DMS79 treated with DMSO at 0.1 percent for 48 hours (cell line): ENCODE measurements around the gene POU2AF2.
"Not testable (repeated sequence)": the region's sequence is repeated elsewhere in the genome, so short reads cannot be mapped to it uniquely, and the experiment has no call there.

ENCODE experiments used
- DNase-seq: peaks from one replicate; lab custom pipeline; 2025; lab: John Stamatoyannopoulos, UW

The POU2AF2 gene

DNA sequence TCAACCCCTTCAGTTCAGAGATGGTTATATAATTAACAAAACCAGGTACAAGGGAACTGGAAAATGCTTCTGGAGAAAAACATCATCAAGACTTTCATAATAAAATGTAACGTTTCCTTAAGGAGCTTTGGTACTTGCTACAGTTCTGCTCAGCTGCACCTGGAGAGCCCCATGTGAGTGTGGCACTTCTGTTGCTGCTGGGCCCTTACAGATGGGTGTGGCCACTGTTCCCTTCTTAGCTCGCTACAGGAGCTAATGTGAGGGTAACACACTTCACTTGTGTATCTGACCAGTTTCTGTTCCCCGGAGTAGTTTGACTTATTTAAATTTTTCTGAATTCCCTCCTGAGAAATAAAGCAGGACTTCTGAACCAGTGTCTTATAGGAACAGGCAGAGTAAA, 56.8 kb downstream of the POU2AF2 start:
- DNase-seq: peak; percentile 99

DNA sequence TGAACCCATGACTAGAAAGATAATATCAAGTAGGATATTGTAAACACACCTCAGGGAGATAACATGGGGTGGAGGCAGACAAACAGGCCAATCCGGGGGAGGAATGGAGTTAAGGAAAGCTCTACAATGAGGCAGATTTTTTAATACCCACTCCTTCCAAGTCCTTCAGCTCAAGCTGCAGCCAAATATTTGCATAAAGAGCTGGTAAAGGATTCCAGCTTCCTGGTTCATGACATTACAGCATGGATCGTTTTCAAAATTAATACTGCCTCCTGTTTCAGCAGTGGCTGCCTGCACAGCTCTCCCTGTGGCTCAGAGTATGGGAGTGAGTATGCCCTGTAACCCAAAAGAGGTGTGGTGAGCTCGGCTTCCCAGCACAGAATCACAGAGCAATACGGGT, 57.9 kb downstream of the POU2AF2 start:
- peak; percentile 99 for DNase-seq

DNA sequence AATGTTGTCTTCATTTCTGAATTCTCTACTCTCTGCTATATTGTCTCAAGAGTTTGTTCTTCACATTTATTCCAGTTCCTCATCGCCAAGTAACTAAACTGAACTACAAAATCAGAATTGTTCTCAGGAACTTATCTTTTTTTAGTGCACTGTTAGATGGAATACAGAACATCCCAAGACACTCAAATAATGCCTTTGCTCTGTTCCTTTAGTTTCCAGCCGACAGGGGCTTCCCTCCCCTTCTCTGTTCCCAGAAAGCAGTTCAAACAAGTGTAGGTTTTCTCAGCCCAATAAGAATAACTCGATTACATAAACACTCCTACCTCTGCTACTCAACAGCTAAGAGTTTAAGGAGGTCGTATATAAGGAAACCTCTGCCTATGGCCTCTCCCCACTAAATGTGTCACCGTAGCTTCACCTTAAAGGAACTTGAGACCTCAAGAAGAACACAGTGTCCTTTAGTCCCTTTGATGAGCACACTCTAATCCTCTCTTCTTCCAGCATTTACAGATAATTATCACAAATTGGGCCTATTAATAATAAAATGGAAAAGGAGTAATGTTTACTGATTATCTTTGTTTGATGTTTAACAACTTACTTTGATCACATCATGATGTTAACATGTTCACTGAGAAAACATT, 59.8 kb downstream of the POU2AF2 start:
- DNase-seq: peak; percentile 92

DNA sequence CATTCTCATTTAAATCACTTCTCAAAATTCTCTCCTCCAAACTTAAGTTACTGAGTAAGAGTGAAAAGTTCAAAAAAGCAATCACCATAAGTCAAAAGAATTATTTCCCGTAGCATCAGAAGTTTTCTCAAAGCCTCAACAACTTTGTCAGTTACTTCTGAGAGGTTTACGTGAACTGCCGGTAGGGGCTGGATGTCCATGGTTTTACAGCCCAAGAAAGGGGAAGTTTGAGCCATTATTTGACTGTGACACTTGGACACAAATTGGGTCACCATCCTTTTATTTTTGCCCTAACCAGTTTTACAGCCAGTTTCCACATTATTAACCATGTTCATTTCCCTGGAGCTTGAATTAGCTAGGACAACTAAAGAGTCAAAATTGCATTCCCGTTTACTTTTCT, 60.4 kb downstream of the POU2AF2 start:
- DNase-seq: no peak

DNA sequence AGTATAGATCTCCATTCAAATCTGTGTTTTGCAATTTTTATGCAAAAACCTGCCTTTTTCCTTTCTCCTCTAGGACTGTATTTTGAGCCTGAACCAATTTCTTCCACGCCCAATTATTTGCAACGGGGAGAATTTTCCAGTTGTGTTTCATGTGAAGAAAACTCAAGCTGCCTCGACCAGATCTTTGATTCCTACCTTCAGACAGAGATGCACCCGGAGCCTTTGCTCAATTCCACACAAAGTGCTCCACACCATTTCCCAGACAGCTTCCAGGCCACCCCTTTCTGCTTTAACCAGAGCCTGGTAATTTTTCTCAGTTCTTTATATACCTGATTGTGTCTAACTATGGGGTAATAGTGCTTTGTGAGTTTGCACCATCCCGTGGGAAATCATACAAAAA, 60.8 kb downstream of the POU2AF2 start:
- no peak for DNase-seq

DNA sequence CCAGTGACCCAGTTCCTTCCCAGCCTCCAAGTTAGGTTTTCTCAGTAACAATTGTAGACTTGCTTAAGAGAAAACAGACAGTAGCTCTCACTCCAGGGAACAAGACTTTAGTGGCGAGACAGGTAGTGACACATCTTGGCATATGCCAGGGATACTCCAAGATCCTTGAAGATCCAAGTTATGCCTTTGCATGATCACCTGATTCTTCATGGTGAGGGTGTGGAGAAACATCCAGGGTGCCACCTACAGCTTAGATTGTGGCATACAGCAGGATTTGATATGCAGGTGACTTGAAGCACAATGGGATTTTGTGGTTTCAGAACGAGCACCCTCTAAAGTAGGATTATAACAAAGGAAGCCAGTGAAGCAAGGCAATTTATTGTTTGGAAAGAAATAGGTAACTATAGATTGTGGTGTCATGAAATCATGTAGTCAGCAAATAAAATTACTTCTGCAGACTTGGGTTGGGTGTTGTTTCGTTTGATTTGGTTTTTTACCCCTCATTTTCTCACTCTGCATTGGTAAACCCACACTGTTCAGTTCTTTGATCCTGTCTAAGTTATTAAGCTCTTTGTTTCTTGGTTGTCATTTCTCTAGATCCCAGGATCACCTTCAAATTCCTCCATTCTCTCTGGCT, 62.1 kb downstream of the POU2AF2 start:
- peak; percentile 98 for DNase-seq

DNA sequence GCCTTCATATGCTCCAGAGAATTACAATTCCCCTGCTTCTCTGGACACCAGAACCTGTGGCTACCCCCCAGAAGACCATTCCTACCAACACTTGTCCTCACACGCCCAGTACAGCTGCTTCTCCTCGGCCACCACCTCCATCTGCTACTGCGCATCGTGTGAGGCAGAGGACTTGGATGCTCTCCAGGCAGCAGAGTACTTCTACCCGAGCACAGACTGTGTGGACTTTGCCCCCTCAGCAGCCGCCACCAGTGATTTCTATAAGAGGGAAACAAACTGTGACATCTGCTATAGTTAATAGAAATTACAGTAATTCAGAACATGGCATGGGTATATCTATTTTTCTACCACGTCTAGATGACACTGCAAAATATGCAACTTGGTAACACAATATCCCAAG, 62.6 kb downstream of the POU2AF2 start:
- peak; percentile 98 for DNase-seq

DNA sequence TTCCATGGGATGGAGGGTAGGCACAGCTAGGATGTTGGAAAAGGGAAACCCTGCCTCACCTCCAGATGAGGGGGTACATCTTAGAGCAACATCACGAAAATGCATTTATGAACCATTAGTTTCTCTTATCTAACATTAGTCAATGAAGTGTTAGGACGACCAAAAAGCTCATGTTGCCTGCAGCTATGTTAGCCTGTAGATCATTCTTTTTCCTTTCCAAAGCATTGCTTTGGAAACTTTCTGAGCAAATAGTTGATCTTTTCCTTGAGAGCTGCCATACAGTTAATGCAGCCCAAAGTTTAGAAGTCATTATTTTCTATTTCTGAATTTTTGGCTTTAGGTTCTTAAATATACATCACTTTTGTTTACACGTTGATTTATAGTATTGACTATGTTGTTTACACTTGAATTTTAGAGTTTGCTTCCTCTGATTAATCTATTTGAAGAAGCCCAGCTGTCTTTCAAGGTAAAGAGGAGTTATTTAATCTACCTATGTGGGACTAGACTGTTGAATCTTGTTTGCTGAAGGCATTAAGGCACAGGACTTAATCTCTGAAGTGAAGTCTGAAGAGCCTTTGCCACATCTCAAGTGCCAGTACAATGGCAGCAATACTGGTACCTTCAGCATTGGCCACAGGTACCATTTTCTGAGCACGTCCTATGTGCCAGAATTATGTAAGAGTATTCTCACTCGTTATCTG, 63.8 kb downstream of the POU2AF2 start:
- peak; percentile 92 for DNase-seq

DNA sequence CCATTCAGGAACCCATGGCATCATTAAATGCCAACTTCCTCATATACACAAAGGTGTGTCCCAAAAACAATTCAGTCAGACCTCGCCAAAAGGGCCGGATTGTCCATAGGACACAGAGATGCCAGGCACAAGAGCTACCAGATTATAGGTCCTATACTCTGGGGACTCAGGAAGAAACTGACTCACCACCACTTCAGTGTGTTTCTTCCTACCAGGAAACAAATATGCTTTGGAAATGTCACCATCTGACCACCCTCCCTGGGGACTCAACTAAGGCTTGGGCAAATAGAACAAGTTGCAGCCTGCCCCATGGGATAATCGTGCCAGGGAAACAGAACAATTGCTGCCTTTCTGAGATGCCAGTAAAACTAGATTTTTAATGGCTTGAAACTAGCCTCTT, 64.6 kb downstream of the POU2AF2 start:
- peak; percentile 99 for DNase-seq

DNA sequence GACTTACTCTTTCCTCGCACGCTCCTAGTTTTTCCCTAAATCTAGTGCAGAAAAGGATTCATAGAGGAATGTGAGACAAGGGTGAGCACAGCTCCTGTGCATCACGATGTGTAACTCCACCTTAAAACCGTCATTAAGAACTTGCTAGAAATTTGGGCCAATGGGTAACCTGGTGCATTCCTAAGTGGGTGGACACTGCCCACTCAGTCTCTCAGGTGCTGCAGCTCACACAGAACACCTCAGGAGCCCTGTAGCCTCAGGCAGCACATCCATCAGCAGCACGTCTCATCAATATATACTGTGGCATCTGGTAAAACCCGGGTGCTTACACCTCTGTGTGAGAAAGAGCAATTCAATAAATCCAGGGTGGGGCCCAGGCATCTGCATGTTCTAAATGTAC, 65.2 kb downstream of the POU2AF2 start:
- peak; percentile 91 for DNase-seq

DNA sequence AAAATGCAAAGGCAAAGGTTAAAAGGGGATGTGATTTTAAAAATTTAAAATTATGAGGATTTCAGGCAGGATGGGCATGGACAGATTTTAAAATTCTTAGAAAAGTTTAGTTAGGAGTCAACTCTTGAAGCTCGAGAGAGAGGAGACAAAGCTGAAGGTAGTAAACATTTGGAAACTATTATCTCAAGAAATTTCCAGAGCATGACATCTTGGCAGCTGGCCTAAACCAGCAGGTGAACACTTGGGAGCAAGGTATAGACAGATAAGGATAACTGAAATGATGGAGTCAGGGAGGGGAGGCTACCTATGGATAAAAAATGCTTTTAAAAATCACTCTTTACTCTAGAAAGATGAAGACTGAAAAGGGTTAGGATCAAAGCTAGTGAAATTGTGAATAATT, 66.6 kb downstream of the POU2AF2 start:
- peak; percentile 83 for DNase-seq

DNA sequence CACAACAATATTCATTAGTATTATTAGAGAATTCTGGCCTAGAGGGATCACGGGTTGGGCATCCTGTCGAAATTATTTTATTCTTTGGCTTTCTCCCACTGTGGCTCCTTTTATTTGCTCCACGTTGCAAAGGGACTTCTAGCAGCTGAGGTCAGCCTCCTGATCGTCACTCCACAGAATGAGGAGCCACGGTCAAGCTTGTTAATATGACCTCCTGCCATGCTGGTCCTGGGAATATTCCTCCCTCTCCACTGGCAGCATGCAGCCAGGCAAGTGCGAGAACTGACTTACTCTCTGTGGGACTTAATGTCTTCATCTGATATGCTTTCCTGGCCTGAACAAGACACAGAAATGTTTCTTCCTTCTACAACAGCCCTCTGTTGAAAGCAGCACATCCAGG, 73.8 kb downstream of the POU2AF2 start:
- DNase-seq: no peak

DNA sequence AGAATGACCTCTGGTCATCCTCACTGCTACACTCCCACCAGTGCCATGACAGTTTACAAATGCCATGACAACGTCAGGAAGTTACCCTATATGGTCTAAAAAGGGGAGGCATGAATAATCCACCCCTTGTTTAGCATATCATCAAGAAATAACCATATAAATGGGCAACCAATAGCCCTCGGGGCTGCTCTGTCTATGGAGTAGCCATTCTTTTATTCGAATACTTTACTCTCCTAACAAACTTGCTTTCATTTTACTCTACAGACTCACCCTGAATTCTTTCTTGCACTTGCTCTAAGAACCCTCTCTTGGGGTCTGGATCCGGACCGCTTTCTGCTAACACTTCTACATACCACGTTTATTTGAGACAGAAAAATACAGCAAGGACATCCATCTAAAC, 74.7 kb downstream of the POU2AF2 start:
- DNase-seq: not testable (repeated sequence)

DNA sequence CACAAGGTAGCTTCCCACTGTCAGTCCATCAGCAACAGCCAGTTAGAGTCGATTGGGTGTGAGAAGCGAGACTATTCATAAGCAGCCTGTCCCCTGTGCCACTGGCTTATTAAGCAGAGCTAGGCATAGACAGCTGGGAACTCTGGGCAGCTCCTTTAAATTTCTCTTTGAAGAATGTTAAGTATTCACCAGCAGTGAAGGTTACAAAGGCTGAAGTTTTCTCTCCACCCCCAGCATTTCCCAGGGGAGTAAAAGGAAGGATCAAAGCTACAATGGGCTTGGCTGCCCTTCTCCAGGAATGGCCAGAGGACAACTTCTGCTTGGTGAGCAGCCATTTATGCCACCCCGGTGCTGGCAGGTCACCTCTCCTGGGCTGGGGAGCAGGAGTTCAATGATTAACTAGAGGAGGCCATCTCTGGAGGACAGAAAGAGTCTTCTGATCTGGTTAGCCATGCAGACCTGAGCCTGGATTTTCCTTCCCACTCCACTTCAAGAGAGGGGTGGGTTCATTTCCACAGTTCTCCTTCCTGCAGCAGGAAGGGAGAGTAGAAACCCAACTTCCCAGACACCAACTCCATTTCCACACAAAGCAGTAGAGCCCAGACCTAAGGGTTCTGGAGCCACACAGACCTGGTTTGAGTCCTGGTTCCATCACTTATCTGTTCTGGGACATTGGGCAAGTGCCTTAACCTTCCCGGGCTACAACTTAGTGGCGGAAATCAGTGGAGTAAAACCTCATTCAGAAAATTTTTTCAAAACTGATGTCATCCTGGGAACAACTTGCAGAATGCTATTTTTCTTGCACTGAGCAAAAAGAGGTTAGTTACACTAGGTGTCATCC, 75.4 kb downstream of the POU2AF2 start:
- no peak for DNase-seq

DNA sequence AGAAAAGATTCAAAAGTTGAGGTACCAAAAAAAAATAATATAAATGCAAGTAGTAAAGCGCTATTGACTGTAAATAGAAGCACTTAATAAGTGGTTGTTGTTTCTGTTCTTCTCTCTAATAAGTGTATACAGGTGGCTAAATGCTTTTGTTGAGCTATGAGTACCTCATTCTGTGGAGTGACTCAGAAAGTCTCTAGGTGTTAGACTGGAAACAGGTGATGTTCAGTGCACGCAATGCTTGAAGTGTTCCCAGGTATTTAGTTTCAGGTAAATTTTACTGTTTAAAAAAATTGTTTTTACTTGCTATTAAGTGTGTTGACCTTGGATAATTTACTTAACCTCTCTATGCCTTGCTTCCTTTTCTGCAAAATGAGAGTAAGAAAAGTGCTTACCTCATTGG, 77.0 kb downstream of the POU2AF2 start:
- peak; percentile 75 for DNase-seq

DNA sequence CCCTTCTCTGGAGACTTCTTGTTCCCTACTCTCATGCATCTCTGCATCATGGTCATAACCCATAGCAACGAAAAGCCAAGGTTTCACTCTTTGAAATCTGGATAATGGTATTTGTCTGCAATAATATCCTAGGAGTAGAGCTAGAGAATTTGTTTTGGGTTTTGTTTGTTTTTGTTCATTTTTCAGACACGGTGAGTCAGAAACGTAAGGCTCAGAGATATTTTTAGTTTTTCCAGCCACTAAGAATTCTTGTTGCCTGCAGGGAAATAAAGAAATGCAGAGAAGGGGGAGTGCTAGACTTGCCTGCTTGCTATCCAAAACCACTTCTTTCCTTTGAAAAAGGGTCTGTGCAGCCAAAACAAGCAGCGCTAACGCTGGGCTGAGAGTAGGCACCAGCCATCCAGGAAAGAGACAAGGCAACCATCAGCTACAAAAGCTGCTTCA, 78.8 kb downstream of the POU2AF2 start:
- DNase-seq: peak; percentile 63

DNA sequence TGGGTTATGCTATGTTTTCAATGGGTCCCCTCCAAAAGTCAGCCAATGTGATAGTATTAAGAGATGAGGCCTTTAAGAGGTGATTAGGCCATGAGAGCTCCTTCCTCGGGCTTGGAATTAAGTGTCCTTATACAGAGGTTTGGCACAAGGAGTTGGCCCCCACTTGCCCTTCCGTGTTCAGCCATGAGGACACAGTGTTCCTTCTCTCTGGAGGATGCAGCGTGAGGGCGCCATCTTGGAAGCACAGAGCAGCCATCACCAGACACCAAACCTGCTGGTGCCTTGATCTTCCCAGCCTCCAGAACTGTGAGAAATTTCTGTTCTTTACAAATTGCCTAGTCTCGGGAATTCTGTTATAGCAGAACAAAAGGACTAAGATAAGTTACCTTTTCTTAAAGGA, 79.7 kb downstream of the POU2AF2 start:
- no peak for DNase-seq

DNA sequence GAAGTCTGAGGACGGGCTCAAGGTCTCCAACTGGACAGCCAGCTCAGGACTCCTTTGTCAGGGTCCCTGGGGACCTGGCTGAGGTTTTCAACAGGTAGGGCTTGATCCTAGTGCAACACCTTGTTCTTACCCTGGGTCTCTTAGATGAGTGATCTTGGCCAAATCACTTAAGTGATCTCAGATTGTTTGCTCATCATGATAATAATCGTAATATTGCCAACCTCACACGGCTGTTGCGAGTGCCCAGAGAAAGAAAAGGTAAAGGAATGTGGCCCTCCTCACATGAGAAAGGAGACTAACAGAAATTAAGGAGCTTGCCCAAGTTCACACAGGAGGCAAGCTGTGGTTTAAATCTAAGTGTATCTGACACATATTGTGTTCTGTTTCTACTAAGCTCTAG, 81.3 kb downstream of the POU2AF2 start:
- no peak for DNase-seq

DNA sequence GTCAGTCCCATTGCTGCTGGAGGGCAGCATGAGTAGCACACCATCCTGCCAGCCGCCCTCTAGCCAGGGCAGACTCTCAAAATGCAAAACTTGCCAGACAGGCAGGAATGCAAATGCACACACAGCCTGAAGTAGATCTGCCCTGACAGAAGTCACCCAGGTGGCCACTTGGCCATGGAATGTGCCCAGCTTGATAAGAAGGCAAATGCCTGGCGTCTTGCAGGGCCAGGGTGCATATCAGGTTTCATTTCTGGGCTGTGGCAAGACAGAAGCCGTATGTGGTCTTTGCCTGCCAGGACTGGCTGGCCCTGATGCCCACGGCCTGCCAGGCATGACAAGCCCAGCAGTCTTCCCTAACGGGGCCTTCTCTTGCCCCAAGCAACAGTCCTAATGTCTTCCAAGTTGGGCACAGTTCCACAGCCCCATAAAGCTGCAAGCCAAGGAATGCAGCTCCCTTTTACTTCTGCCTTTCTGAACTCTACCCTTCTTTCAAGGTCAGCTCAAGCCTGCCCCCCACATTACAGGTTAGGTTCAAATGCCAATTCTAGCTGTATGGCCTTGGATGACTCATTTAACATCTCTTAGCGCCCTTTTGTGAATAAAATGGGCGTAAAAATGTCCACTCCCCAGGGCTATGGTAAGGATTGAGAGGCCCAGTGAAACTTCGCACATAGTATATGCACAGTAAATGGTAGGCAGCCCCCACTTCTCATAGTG, 82.5 kb downstream of the POU2AF2 start:
- peak; percentile 70 for DNase-seq

DNA sequence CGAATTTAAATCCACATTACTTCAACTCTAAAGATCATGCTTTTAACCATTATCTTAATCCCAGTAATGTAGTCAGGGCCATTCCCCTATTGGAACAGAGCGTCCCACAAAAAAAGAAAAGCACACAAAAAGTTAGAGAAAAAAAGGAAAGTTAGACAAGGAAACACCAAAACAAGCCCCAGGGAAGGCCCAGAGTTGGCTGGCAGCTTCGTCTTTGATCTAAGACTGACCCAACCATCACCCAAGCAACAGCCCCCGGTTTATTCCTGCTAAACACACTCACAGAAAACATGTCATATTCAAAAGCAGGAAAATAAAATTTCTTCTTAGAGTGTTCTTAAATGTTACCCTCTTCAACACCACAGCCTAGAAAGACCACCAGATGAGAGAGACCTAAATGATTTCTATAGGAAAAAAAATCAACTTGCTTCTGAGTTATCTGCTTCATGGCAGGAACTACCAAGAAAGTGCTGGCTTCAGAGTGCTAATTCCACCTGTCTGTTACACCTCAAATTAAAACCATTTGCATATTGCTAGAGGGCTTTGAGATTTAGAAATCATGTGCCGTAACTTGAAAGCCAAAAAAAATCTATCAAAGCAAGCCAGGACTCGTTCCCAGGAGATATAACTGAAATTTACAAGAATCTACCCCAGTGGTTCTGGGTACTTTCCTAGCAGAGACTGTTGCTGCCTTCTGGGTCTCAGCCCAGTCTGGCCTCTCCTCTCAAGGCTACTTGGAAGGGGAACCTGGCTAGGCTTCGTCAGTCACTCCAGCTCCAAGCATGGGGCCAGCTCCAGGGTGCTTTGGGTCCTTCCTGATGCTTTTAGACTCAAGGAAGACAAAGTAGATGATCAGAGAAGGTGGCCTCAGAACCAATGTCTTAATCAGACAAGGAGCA, 84.0 kb downstream of the POU2AF2 start:
- DNase-seq: peak; percentile 78
